Left lobe of liver (tissue), 2 donors: Measurements from ENCODE around the gene SMIM1. TPM values are rescaled to one million over a fixed set of nuclear protein-coding genes. Genes with fewer than 3 reads are reported as not detected.

Experiments
- ATAC-seq: fragments of 200-7000 bp; cut with Tn5 transposase; one replicate; pipeline ENCODE4 v1.9.1; 2020; ENCODE audit warnings: mild to moderate bottlenecking, moderate library complexity
- DNase-seq: peaks from one replicate; pipeline ENCODE4 v3.0.0-alpha.2; 2020; ENCODE audit warnings: low spot score
- total RNA-seq: library from RNA; stranded (reverse); gene quantifications from one replicate; pipeline ENCODE4 v1.2.1, GENCODE V29; 2021
- donor health status: DM: no; HTN: no; CAD: no; lungs with moderate emphysema.
- donor health status: DM: no; HTN: yes; CAD: no.

Gene SMIM1, protein sequence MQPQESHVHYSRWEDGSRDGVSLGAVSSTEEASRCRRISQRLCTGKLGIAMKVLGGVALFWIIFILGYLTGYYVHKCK
- 4.9 TPM for total RNA-seq

DNA sequence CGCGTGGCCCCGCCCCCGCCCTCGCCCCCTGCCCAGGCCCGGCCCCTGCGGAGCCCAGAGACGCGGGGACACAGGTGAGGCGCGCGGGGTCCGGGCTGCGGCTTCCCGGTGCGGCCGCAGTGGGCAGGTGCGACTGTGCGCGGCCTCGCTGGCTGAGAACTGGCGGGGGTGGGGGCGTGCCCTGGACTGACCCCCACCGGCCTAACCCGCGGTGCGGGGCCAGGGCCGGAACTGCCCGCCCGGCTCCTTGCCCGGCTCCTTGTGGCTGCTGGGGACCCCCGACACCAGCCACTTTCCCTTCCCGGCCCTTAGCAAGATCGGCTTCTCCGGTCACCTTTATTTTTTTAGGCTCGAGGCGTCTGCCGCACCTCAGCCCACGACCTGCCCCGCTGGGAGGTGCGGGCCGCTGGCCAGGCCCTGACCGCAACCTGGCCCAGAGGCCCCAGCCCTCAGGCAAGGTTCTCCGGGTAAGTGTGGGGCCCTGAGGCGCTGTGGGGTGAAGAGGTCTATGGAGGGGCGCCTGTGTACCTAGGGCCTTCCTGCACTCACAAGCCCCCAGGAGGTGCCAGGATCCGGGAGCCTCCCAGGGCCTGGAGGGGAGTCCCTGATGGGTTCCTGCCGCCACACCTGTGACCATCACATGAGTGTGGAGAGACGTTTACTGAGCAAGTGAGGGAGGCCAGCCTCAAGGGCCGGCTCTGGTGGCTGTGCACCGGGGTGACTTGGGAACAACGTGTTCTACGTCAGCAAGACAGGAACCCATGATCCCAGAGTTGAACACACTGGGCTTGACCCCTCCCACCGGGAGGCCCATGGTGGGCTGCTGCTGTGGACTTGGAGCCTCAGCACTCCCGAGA lies at the start of gene SMIM1:
SMIM1 (plus strand) TSS at position 35 of the 857 bp plus-strand sequence. CDS start 2,625 bp downstream, outside the sequence.
- peak; percentile 19 for ATAC-seq
- DNase-seq: no peak

DNA sequence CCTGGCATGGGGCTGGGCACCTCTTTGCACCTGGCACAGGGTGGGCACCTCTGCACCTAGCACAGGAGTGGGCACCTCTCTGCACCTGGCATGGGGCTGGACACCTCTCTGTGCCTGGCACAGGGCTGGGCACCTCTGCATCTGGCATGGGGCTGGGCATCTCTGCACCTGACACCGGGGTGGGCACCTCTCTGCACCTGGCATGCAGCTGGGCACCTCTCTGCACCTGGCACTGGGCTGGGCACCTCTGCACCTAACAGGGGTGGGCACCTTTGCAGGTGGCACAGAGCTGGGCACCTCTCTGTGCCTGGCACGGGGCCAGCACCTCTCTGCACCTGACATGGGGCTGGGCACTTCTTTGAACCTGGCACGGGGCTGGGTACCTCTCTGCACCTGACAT lies 49.7 kb upstream of the SMIM1 start:
- DNase-seq (no peak), ATAC-seq (no peak)

DNA sequence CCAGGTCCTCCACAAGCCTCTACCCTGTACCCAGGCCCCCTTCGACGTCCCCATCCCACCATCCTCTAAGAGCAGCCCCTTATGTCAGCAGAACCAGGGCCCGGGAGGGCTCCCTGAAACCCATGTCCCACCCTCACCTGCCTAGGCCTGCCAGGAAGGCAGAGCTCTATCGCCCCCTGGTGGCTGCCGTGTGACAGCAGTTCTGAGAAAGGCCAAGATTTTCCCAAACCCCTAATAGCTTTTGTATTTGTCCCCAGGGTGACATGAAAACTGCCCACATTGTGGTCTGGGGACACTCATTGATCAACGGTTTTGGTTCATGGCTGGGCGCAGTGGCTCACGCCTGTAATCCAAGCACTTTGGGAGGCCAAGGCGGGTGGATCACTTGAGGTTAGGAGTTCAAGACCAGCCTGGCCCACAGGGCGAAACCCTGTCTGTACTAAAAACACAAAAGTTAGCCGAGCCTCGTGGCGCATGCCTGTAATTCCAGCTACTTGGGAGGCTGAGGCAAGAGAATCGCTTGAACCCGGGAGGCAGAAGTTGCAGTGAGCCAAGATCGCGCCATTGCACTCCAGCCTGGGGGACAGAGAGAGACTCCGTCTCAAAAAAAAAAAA lies 48.0 kb upstream of the SMIM1 start:
- peak; percentile 85 for ATAC-seq

DNA sequence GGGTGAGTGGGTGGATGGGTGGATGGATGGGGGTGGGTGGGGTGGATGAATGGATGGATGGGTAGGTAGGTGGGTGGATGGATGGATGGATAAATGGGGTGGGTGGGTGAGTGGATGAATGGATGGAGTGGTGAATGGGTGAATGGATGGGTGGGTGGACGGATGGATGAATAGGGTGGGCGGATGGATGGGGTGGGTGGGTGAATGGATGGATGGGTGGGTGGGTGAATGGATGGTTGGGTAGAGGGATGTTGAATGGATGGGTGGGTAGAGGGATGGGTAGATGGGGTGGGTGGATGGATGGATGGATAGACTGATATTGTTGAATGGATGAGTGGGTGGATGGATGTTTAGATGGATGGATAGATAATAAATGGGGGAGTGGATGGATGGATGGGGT lies 47.2 kb upstream of the SMIM1 start:
- ATAC-seq (no peak), DNase-seq (no peak)

More for the DNA sequence above, 48.0 kb upstream of the SMIM1 start:
- peak; percentile 71 for DNase-seq

DNA sequence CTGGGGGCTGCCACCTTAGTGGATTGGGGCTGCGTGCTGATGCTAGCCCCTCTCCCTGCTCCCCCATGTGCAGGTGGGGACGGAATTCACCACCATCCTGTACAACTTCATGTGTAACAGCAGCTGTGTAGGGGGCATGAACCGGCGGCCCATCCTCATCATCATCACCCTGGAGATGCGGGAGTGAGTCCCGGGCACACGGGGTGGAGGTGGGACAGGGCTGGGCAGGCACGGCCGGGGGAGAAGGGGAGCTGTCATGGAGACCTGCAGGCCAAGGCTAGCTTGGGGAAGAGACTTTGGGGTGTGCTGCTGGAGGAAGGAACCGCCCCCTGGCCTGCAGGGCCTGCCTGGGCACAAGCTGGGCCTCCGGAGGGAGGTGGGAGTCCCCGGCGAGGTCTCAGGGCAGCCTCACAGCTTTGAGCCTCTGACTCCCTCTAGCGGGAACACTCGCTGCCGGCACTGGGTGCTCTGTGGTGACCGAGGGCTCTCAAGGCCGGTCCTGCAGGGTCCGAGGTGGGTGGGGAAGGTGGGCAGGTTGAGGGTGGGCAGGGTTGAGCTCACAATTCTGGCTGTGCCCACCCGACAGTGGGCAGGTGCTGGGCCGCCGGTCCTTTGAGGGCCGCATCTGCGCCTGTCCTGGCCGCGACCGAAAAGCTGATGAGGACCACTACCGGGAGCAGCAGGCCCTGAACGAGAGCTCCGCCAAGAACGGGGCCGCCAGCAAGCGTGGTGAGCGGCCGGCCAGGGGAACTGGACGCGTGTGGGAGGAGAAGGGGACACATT lies 45.3 kb upstream of the SMIM1 start:
- DNase-seq (no peak), ATAC-seq (peak; percentile 10)

DNA sequence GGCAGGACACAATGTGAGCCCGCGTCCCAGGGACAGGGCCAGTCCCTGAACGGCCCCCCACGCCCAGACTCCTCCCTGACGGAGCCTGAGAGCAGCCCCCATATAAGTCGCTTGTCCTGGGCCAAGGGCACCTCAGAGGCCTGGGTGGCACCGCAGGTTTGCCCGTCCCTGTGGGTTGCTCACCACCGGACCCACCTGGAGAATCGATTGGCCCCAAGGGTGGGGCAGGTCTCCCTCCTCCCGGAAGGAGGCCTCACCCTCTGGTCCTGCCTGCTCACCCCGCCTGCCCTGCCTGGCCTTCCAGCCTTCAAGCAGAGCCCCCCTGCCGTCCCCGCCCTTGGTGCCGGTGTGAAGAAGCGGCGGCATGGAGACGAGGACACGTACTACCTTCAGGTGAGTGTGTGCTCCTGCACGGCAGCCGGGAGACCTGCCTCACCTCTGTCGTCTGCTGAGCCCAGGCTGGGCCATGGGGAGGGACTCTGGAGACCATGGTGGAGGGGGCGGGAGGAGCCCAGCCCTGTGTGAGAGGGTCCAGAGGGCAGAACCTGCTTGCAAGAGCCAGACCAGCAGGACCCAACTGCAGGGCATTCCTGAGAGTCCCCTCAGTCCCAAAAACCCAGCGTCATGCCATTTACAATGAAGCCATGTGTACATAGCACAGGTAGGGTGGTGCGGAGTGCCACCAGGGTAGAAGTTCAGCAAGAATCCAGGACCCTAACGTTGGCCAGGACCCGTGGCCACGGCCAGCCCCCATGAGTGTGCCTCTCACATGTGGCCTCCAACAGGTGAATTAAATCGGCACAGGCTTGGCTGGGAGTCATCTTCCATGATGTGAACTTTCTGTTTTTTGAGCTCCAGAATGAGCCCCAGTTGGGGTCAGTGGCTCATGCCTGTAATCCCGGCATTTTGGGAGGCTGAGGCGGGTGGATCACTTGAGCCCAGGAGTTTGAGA lies 44.4 kb upstream of the SMIM1 start:
- DNase-seq (no peak), ATAC-seq (no peak)

DNA sequence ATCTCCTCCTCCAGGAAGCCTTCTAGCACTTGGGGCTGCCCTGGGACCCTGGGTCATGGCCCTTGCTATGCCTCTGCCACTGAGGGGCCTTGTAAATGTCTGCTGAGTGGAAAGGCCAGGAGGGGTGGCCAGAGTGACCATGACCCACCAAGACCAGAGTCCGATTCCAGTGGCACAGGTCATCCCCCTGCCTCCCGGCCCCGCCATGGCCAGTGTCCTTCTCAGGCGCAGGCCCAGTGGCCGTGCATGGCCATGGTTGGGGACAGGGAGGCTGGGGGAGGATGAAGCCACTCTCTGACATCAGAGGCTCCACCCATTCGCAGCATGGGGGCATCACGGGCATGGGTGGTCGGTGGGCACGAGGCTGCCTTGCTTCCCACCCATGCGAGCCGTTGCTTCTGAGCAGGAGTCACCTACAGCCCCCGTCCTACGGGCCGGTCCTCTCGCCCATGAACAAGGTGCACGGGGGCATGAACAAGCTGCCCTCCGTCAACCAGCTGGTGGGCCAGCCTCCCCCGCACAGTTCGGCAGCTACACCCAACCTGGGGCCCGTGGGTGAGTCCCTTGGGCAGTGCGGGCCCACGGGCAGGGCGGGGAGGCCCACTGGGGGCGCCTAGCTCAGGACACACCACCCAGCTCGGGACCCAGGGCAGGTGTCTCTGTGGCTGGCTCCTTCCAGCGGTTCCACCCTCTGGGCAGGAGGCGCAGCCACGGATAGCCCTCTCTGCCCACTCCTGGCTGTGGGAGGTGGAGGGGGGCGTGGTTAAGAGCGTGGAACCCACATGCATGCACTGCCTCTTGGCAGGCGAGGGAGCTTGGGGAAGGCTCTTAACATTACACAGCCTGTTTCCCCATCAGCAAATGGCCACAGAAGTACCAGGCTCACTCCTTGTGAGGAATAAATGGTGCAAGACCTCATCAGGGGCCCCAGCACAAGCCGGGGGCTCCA lies 42.7 kb upstream of the SMIM1 start:
- ATAC-seq (no peak), DNase-seq (no peak)

DNA sequence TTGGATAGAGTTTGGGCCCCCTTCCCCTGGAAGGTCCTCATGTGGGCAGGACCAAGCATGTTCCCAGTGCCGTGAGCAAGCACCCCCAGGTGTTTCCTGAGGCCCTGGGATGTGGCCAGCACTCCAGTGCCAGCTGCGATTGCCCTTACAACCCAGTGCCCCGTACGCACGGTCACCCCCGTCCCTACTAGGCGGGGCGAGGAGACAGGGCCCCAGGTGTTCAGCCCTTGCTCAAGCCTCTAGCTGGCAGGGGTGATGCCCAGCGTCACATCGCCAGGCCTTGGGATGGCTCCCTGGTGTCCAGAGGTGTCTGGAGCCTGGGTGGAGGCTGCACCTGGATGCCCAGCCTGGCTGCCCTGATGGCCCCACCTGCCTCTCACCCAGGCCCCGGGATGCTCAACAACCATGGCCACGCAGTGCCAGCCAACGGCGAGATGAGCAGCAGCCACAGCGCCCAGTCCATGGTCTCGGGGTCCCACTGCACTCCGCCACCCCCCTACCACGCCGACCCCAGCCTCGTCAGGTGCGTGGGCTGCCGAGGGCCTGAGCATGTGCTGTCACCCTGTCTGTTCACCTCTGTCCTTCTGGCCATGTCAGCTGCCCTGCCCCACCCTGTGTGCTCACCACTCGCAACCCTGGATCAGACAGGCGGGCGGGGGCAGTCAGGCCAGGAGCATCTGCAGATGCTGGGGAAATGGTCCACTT lies 41.9 kb upstream of the SMIM1 start:
- ATAC-seq (no peak), DNase-seq (no peak)

DNA sequence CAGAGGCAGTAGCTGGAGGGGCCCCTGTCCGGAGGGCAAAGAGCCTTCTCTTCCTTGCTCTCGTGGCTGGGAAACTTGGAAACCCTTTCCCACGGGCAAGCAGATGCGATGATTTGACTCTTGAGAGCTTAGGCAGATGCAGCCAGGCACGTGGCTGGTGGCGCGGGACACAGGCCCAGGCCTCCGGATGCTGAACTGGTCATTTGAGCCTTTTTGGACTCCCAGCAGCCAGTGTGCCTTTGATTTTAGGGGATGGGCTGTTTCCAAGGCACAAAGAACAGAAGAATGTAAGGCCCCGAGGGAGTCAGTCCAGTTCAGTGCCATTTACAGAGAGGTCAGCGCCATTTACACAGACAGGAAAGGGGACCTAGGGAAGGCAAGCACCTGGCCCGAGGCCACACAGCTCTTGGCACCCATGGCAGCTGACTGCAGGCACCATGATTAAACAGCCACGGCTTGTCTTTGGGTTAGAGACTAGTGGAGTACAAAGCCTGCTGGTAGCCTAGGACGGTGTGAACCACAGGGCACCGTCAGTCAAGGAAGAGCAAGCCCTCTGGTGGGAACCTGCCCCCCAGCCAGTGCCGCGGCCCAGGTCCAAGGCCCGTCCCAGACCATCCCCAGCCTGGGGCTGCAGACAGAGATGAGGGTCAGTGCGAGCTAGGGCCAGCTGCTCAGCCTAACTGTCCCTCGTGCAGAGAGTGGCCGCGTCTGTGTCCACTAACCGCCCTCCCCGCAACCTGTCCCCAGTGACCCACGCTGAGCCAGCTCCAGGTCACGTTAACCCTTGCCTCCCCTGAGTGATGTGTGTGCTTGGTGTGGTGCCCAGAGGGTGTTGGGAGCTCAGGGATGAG lies 40.7 kb upstream of the SMIM1 start:
- no peak for ATAC-seq
- DNase-seq: no peak

DNA sequence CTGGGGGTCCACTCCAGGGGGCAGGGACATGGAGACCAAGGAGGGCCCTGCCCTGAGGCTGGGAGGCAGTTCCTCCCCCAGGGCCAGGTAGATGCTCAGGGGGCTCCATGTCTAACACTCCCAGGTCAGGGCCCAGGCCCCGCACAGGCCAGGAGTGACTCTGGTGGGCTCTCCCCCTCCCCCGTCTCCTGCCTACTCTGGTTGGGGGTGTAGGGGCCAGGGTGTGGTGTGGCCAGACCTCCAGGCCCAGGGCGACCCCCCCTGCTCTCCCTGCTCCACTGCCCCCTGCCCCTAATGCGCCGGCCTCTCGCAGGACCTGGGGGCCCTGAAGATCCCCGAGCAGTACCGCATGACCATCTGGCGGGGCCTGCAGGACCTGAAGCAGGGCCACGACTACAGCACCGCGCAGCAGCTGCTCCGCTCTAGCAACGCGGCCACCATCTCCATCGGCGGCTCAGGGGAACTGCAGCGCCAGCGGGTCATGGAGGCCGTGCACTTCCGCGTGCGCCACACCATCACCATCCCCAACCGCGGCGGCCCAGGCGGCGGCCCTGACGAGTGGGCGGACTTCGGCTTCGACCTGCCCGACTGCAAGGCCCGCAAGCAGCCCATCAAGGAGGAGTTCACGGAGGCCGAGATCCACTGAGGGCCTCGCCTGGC lies 40.0 kb upstream of the SMIM1 start:
- no peak for ATAC-seq

DNA sequence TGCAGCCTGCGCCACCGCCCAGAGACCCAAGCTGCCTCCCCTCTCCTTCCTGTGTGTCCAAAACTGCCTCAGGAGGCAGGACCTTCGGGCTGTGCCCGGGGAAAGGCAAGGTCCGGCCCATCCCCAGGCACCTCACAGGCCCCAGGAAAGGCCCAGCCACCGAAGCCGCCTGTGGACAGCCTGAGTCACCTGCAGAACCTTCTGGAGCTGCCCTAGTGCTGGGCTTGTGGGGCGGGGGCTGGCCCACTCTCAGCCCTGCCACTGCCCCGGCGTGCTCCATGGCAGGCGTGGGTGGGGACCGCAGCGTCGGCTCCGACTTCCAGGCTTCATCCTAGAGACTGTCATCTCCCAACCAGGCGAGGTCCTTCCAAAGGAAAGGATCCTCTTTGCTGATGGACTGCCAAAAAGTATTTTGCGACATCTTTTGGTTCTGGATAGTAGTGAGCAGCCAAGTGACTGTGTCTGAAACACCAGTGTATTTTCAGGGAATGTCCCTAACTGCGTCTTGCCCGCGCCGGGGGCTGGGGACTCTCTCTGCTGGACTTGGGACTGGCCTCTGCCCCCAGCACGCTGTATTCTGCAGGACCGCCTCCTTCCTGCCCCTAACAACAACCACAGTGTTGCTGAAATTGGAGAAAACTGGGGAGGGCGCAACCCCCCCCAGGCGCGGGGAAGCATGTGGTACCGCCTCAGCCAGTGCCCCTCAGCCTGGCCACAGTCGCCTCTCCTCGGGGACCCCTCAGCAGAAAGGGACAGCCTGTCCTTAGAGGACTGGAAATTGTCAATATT lies 39.3 kb upstream of the SMIM1 start:
- DNase-seq (no peak), ATAC-seq (no peak)

More for the DNA sequence above, 40.0 kb upstream of the SMIM1 start:
- DNase-seq: no peak

DNA sequence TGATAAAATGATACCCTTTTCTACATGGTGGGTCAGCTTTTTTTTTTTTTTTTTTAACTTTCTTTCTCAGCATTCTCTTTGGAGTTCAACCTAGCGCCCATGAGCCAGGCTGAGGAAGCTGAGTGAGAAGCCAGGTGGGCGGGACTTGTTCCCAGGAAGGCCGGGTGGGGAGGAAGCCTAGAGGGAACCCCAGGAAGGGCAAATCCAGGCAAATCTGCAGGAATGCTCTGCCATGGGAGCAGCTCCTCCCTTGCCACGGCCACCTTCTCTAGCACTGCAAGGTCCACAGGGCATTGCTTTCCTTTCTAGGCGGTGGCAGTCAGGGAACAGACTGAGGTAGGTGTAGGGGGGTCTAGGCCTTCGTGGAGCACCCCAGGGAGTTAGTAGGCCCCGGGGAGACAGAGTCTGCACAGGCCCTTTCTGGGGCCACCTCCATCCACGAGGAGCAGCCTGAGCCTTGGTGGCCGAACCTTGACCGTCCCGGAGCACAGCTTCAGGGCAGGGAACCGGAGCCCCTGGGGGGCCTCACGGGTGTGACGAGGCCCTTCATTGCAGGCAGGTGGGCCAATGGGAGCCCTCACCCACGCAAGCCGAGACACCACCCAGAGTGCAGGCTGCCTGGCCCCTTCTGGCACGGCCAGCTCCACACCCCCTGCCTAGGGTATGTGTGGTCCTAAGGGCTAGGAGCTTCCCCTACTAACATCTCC lies 38.5 kb upstream of the SMIM1 start:
- peak; percentile 9 for ATAC-seq
- no peak for DNase-seq

DNA sequence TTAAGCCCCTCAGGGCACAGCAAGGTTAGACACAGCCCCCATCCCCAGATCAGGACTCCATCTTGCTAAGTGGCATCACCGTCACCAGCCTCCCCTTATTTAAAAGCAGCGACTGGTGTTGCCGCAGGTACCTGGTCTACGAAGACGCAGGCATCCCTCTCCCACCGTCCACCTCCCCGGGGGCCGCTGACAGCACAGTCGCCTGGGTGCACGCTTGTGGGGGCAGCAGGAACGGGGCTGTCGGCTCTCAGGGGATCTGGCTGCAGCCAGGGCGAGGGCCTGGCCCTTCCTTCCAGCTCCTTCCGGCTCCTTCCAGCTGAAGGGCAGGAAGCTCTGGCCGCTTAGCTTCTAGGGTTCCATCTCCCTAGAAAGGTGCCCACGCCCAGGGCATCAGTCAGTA lies 37.9 kb upstream of the SMIM1 start:
- ATAC-seq (no peak), DNase-seq (no peak)

DNA sequence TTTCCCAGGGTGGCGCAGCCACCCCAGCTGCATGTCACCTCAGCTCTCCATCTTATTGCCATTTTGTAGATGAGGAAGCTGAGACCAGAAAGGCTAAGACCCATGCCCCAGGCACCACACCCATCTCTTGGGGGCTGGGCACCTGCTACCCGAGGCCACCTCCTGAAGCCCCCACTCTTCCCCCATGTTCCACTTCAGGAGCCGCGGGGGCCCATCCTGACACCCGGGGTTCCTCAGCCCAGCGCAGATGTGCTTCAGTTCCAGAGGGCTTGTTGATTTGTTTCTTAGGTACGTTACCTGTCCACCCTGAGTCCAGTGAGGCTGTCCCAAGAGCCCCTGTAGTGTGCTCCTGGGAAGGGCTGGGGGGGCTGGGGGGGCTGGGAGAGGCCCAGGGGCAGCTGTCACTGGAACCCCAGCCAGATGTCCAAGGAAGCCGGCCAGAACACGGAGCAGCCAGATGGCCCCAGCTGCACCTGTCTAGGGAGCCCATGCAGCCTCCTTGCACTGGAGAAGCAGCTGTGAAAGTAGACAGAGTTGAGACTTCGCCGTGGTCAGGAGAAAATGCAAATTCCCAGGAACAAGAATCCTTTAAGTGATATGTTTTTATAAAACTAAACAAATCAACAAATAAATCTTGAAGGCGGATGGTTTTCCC lies 37.4 kb upstream of the SMIM1 start:
- no peak for ATAC-seq
- no peak for DNase-seq

DNA sequence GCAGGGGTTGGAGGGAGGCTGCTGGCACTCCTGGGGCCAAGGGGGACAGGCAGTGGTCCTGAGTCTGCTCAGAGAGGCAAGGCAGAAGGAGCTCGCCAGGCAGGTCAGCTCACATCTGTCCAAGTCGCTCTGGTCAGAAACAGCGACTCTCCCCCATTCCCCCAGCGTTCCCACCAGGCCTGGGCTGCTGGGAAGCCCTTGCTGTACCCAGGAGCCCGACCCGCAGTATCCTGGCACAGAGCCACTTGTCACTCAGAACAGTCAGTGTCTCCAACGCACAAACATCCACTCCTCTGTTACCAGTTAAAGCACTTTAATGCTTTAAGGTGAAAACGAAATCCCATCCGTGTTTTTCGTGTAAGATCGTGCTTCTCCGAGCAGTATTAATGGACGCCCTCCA lies 36.9 kb upstream of the SMIM1 start:
- no peak for DNase-seq
- no peak for ATAC-seq
